Myocyte (in vitro differentiated cells): Measurements from ENCODE around the gene PPIF. TPM values are rescaled to one million over a fixed set of nuclear protein-coding genes. Genes with fewer than 3 reads are reported as not detected.

ENCODE experiments used
- DNase-seq: peaks from one replicate; pipeline ENCODE4 v3.0.0-alpha.2; 2012; ENCODE audit warnings: low read depth
- total RNA-seq: library from RNA; depleted of rRNA; stranded (reverse); fragments of >200 nt; gene quantifications from 2 replicates; pipeline ENCODE4 v1.2.3, GENCODE V29; 2014

PPIF gene
- total RNA-seq, 1 donor from 2014 or later: 24.5 TPM

- DNase-seq: peak; percentile 60
These were observed 798 bp downstream of the PPIF start for GRCh38 chr10:79347894-79348639.

GRCh38 chr10:79348640-79348988 is 1.3 kb downstream of the PPIF start:
- no peak for DNase-seq

GRCh38 chr10:79349072-79349491 is 1.8 kb downstream of the PPIF start:
- DNase-seq: no peak

- DNase-seq: no peak
These were observed 2.6 kb downstream of the PPIF start for GRCh38 chr10:79349766-79350406.

GRCh38 chr10:79350407-79351154 is 3.3 kb downstream of the PPIF start:
- no peak for DNase-seq

- DNase-seq: no peak
These were observed 4.1 kb downstream of the PPIF start for GRCh38 chr10:79351332-79351731.

GRCh38 chr10:79352035-79352877 is 5.0 kb downstream of the PPIF start:
- DNase-seq: no peak

GRCh38 chr10:79353000-79353406 is 5.7 kb downstream of the PPIF start:
- no peak for DNase-seq

- DNase-seq: peak; percentile 57
These were observed 6.5 kb downstream of the PPIF start for GRCh38 chr10:79353726-79354125.

GRCh38 chr10:79354141-79354540 is 6.9 kb downstream of the PPIF start:
- no peak for DNase-seq

GRCh38 chr10:79354615-79355014 is 7.3 kb downstream of the PPIF start:
- no peak for DNase-seq

GRCh38 chr10:79355420-79356017 is 8.2 kb downstream of the PPIF start:
- DNase-seq: no peak

- no peak for DNase-seq
These were observed 8.8 kb downstream of the PPIF start for GRCh38 chr10:79356104-79356503.

GRCh38 chr10:79357180-79357579 is 9.9 kb downstream of the PPIF start:
- no peak for DNase-seq

GRCh38 chr10:79358811-79359210 is 11.5 kb downstream of the PPIF start:
- peak; percentile 45 for DNase-seq

- no peak for DNase-seq
These were observed 12.7 kb downstream of the PPIF start for GRCh38 chr10:79359816-79360498.

GRCh38 chr10:79360499-79361342 is 13.5 kb downstream of the PPIF start:
- no peak for DNase-seq

- no peak for DNase-seq
These were observed 14.6 kb downstream of the PPIF start for GRCh38 chr10:79361726-79362397.
